Breast epithelium (tissue), 4 donors: ENCODE data around the gene NEGR1. TPM values are rescaled to one million over a fixed set of nuclear protein-coding genes. Genes with fewer than 3 reads are reported as not detected.

Experiments
- DNase-seq, 2 donors: peaks; one replicate each; pipeline ENCODE4 v3.0.0-alpha.2; 2019; ENCODE audit warnings: low spot score in 2 of 2
- H3K27ac ChIP-seq, 2 donors: fragments of 200-600 bp; sonication (generic) in 1 of 2; one replicate each; pipeline ENCODE4 v1.5.1; 2016 to 2019; ENCODE audit warnings: mild to moderate bottlenecking in 1 of 2
- H3K27me3 ChIP-seq, 2 donors: fragments of 200-600 bp; sonication (generic) in 1 of 2; one replicate each; pipeline versions ENCODE4 v1.5.1 to v1.6.0; 2017 to 2019; ENCODE audit warnings: control low read depth in 1 of 2, mild to moderate bottlenecking in 1 of 2
- H3K36me3 ChIP-seq: fragments of 200-600 bp; one replicate; pipeline ENCODE4 v1.5.1; 2019
- H3K4me1 ChIP-seq, 2 donors: fragments of 200-600 bp; sonication (generic); one replicate each; pipeline ENCODE4 v1.5.1; 2016 to 2019; ENCODE audit warnings: control low read depth in 1 of 2
- H3K4me3 ChIP-seq, 3 donors: fragments of 200-600 bp; sonication (generic); 1 replicate in 2 of 3; 2 replicates in 1 of 3; pipeline ENCODE4 v1.5.1; 2016 to 2019; ENCODE audit warnings: mild to moderate bottlenecking in 3 of 3, moderate library complexity in 2 of 3
- H3K9me3 ChIP-seq, 2 donors: fragments of 200-600 bp; sonication (generic) in 1 of 2; one replicate each; pipeline ENCODE4 v1.5.1; 2016 to 2019; ENCODE audit warnings: control low read depth in 1 of 2
- CTCF ChIP-seq, 3 donors: fragments of 450-650 bp; IDR thresholded peaks; one replicate each; pipeline ENCODE4 v1.5.1; 2016 to 2017; ENCODE audit warnings: antibody characterized with exemption in 3 of 3, mild to moderate bottlenecking in 3 of 3, moderate library complexity in 3 of 3
- POLR2A ChIP-seq: fragments of 450-650 bp; IDR thresholded peaks from one replicate; pipeline ENCODE4 v1.6.1; 2016; ENCODE audit warnings: antibody characterized with exemption, mild to moderate bottlenecking, moderate library complexity
- POLR2AphosphoS5 ChIP-seq, 3 donors: sonication (generic); formaldehyde crosslinking; IDR thresholded peaks; one replicate each; pipeline ENCODE4 v1.6.1; 2017; ENCODE audit warnings: antibody characterized with exemption in 3 of 3
- intact Hi-C: fragments of 100-400 bp; cut with DNase I; formaldehyde crosslinking; loops from one replicate; pipeline ENCODE4 v1.15.1; 2023; ENCODE audit warnings: low total_unique reads
- total RNA-seq, 3 donors: library from RNA; depleted of rRNA; stranded (reverse); fragments of >200 nt; gene quantifications; one replicate each; pipeline ENCODE4 v1.1.0, GENCODE V29; 2016

NEGR1 gene
- total RNA-seq, 3 donors from 2014 or later = 5.6 to 33.3 (median 7.9) TPM

- H3K27ac ChIP-seq = no peak overlapping the region
- H3K9me3 ChIP-seq = no peaks in the 10 kb centered on the region
- TF ChIP-seq POLR2A (no peak), CTCF (IDR thresholded peaks at IDR 0.05) (no peak), POLR2AphosphoS5 (IDR thresholded peaks at IDR 0.05) (no peak)
- no peak overlapping the region for H3K4me3 ChIP-seq
- no peak for DNase-seq
- no peaks in the 10 kb centered on the region for H3K27me3 ChIP-seq
- no peaks in the 10 kb centered on the region for H3K4me1 ChIP-seq
- intact Hi-C loops = no loop called here
- no peaks in the 10 kb centered on the region for H3K36me3 ChIP-seq
Observed at GRCh38 chr1:71693581-71693980, 588.8 kb downstream of the NEGR1 start.

GRCh38 chr1:71689635-71690034, 592.7 kb downstream of the NEGR1 start:
- no peaks in the 10 kb centered on the region for H3K36me3 ChIP-seq
- no peak overlapping the region for H3K4me3 ChIP-seq
- no peak overlapping the region for H3K27ac ChIP-seq
- TF ChIP-seq POLR2AphosphoS5 (IDR thresholded peaks at IDR 0.05) = no peak
- no peak for TF ChIP-seq CTCF (IDR thresholded peaks at IDR 0.05)
- TF ChIP-seq POLR2A = no peak
- H3K27me3 ChIP-seq = no peaks in the 10 kb centered on the region
- no peaks in the 10 kb centered on the region for H3K9me3 ChIP-seq
- no peak for DNase-seq
- no peaks in the 10 kb centered on the region for H3K4me1 ChIP-seq
- intact Hi-C loops = no loop called here

GRCh38 chr1:71687376-71687775, 595.0 kb downstream of the NEGR1 start:
- Histone ChIP-seq H3K4me3 (no peak overlapping the region), H3K27me3 (no peaks in the 10 kb centered on the region), H3K27ac (no peak overlapping the region), H3K9me3 (no peaks in the 10 kb centered on the region), H3K36me3 (no peaks in the 10 kb centered on the region), H3K4me1 (no peaks in the 10 kb centered on the region)
- no peak for DNase-seq
- intact Hi-C loops = no loop called here
- no peak for TF ChIP-seq POLR2AphosphoS5 (IDR thresholded peaks at IDR 0.05)

GRCh38 chr1:71676979-71677925, 605.1 kb downstream of the NEGR1 start:
- DNase-seq = no peak
- H3K4me3 ChIP-seq = no peak overlapping the region
- intact Hi-C loops = loop anchor here (5.0 kb wide), 1 partner anchor 370 kb away; no protein-coding TSS in a partner anchor

GRCh38 chr1:71668065-71668464, 614.3 kb downstream of the NEGR1 start:
- intact Hi-C loops = no loop called here
- no peaks in the 10 kb centered on the region for H3K36me3 ChIP-seq
- no peak for DNase-seq
- H3K9me3 ChIP-seq = no peaks in the 10 kb centered on the region
- H3K4me3 ChIP-seq = no peak overlapping the region
- H3K27me3 ChIP-seq = no peaks in the 10 kb centered on the region
- TF ChIP-seq POLR2AphosphoS5 (IDR thresholded peaks at IDR 0.05) = no peak
- TF ChIP-seq POLR2A = no peak
- no peak for TF ChIP-seq CTCF (IDR thresholded peaks at IDR 0.05)
- H3K27ac ChIP-seq = no peak overlapping the region
- H3K4me1 ChIP-seq = no peaks in the 10 kb centered on the region

More at GRCh38 chr1:71676979-71677925, 605.1 kb downstream of the NEGR1 start:
- H3K36me3 ChIP-seq = no peaks in the 10 kb centered on the region
- no peaks in the 10 kb centered on the region for H3K4me1 ChIP-seq
- H3K27ac ChIP-seq = no peak overlapping the region
- TF ChIP-seq POLR2A (no peak), CTCF (IDR thresholded peaks at IDR 0.05) (no peak), POLR2AphosphoS5 (IDR thresholded peaks at IDR 0.05) (no peak)
- no peaks in the 10 kb centered on the region for H3K27me3 ChIP-seq
- no peaks in the 10 kb centered on the region for H3K9me3 ChIP-seq
